Prostate gland (tissue), 2 donors: ENCODE measurements around the gene WFDC11.

ENCODE experiments used
- CTCF ChIP-seq, 4 experiments: fragments of 200-600 bp in 2 of 4; fragments of 450-650 bp in 2 of 4; sonication (generic) in 2 of 4; IDR thresholded peaks; 1 replicate in 3 of 4; 2 replicates in 1 of 4; pipeline ENCODE4 v1.5.1; 2016 to 2019; ENCODE audit warnings: antibody characterized with exemption in 4 of 4, mild to moderate bottlenecking in 2 of 4, moderate library complexity in 2 of 4
- POLR2A ChIP-seq: fragments of 450-650 bp; IDR thresholded peaks from one replicate; pipeline ENCODE4 v1.6.1; 2016; ENCODE audit warnings: antibody characterized with exemption, mild to moderate bottlenecking
- POLR2AphosphoS5 ChIP-seq: sonication (generic); formaldehyde crosslinking; IDR thresholded peaks from one replicate; pipeline ENCODE4 v1.6.1; 2017; ENCODE audit warnings: antibody characterized with exemption

GRCh38 chr20:45639687-45640086 is 30.4 kb downstream of the WFDC11 start:
- no peak for TF ChIP-seq CTCF (IDR thresholded peaks at IDR 0.05)
- no peak for TF ChIP-seq POLR2AphosphoS5
- TF ChIP-seq POLR2A = no peak
